Activated CD4-positive, CD25-positive, alpha-beta regulatory T cell treated with anti-CD3 and anti-CD28 coated beads, Interleukin-2, amount 50 U/mL, for 24 hours (primary cell): ENCODE data around the gene ZNRF1.
"Not testable (repeated sequence)": the region's sequence is repeated elsewhere in the genome, so short reads cannot be mapped to it uniquely, and the experiment has no call there.

Experiments
- ATAC-seq, 2 donors: fragments of 150-1000 bp; cut with Tn5 transposase; one replicate each; pipeline ENCODE4 v1.10.0; 2021; ENCODE audit warnings: mild to moderate bottlenecking in 1 of 2, moderate library complexity in 1 of 2

Gene ZNRF1

GRCh38 chr16:75080205-75081029 is 81.6 kb downstream of the ZNRF1 start:
- ATAC-seq: no peak

GRCh38 chr16:75081179-75081859 is 82.5 kb downstream of the ZNRF1 start:
- ATAC-seq: no peak

- ATAC-seq: no peak
Observed at GRCh38 chr16:75083813-75084212, 85.0 kb downstream of the ZNRF1 start.

GRCh38 chr16:75085556-75085955 is 86.7 kb downstream of the ZNRF1 start:
- ATAC-seq: no peak

- ATAC-seq: no peak
Observed at GRCh38 chr16:75086281-75086680, 87.5 kb downstream of the ZNRF1 start.

- ATAC-seq: no peak
Observed at GRCh38 chr16:75086688-75087374, 88.0 kb downstream of the ZNRF1 start.

GRCh38 chr16:75087375-75087979 is 88.7 kb downstream of the ZNRF1 start:
- ATAC-seq: no peak

- ATAC-seq: no peak
Observed at GRCh38 chr16:75088216-75088615, 89.4 kb downstream of the ZNRF1 start.

GRCh38 chr16:75088934-75089333 is 90.1 kb downstream of the ZNRF1 start:
- no peak for ATAC-seq

GRCh38 chr16:75089486-75090202 is 90.8 kb downstream of the ZNRF1 start:
- no peak for ATAC-seq

- not testable (repeated sequence) for ATAC-seq
Observed at GRCh38 chr16:75090899-75091298, 92.1 kb downstream of the ZNRF1 start.

GRCh38 chr16:75091619-75092018 is 92.8 kb downstream of the ZNRF1 start:
- not testable (repeated sequence) for ATAC-seq

- ATAC-seq: no peak
Observed at GRCh38 chr16:75092777-75093176, 94.0 kb downstream of the ZNRF1 start.

GRCh38 chr16:75093598-75094540 is 95.0 kb downstream of the ZNRF1 start:
- no peak for ATAC-seq

GRCh38 chr16:75095204-75095621 is 96.4 kb downstream of the ZNRF1 start:
- ATAC-seq: no peak

- no peak for ATAC-seq
Observed at GRCh38 chr16:75096656-75097055, 97.8 kb downstream of the ZNRF1 start.

- no peak for ATAC-seq
Observed at GRCh38 chr16:75097191-75097761, 98.5 kb downstream of the ZNRF1 start.

- ATAC-seq: peak; percentile 97 to 98
Observed at GRCh38 chr16:75097941-75098901, 99.4 kb downstream of the ZNRF1 start.

GRCh38 chr16:75099075-75099667 is 100.3 kb downstream of the ZNRF1 start:
- ATAC-seq: no peak
